ENCODE measurements around the gene PDE5A.

Gene PDE5A

DNA sequence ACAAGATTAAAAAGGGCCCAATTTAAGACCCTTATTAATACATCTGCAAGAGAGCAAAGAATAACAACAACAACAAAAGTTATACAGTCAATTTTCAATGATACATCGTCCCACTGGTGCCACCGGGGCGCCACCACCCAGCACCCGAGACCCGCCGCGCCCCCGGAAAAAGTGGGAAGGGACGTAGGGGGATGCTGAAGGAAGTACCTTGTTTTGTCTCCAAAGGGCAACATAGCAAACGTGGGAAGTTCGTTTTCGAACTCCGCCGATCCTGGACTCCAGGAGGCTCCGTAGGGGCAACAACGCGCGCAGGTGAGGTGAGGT, 1.7 kb downstream of the PDE5A start:
- H3K36me3 ChIP-seq (replicated peaks; ENCODE audit: insufficient read depth, low read length) = no peaks in the 10 kb centered on the region
- H3K4me1 ChIP-seq (ENCODE audit: low read length) = peaks cover 12% of the 10 kb centered on the region; the same call in 1 of the 2 replicates
- peak overlapping the region; percentile 51; the same call in 1 of the 2 replicates for H3K9ac ChIP-seq (ENCODE audit: low read length)
- 0 out of 2 replicates have a peak, but pooled peaks cover 13% of the 10 kb centered on the region for H3F3A ChIP-seq (ENCODE audit: insufficient read depth, low read length)
- TF ChIP-seq EZH2phosphoT487 (IDR thresholded peaks at IDR 0.05; ENCODE audit: low read length) (no peak), EZH2 (optimal IDR thresholded peaks at IDR 0.05; ENCODE audit: low read depth, low read length) (no peak)
- TF ChIP-seq, protein P1, sequence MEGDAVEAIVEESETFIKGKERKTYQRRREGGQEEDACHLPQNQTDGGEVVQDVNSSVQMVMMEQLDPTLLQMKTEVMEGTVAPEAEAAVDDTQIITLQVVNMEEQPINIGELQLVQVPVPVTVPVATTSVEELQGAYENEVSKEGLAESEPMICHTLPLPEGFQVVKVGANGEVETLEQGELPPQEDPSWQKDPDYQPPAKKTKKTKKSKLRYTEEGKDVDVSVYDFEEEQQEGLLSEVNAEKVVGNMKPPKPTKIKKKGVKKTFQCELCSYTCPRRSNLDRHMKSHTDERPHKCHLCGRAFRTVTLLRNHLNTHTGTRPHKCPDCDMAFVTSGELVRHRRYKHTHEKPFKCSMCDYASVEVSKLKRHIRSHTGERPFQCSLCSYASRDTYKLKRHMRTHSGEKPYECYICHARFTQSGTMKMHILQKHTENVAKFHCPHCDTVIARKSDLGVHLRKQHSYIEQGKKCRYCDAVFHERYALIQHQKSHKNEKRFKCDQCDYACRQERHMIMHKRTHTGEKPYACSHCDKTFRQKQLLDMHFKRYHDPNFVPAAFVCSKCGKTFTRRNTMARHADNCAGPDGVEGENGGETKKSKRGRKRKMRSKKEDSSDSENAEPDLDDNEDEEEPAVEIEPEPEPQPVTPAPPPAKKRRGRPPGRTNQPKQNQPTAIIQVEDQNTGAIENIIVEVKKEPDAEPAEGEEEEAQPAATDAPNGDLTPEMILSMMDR (IDR thresholded peaks at IDR 0.05; ENCODE audit: low read length) = no peak
- peak overlapping the region; percentile 80 for H2AFZ ChIP-seq (ENCODE audit: low read length)
- H3K4me2 ChIP-seq (ENCODE audit: low read depth, low read length) = peak overlapping the region; percentile 82
- peaks cover 35% of the 10 kb centered on the region for H3K79me2 ChIP-seq (ENCODE audit: low read length)
- H3K9me3 ChIP-seq (replicated peaks; ENCODE audit: insufficient read depth, low read length) = no peaks in the 10 kb centered on the region
- H3K27ac ChIP-seq (ENCODE audit: low read length) = no peak overlapping the region
- no peaks in the 10 kb centered on the region for H3K27me3 ChIP-seq (replicated peaks; ENCODE audit: insufficient read depth, low read length)
- no peaks in the 10 kb centered on the region for H3K9me2 ChIP-seq (replicated peaks; ENCODE audit: insufficient read depth, low read length)
- no peaks in the 10 kb centered on the region for H4K20me1 ChIP-seq (ENCODE audit: insufficient read depth, low read length)
- no peak for DNase-seq
- peak overlapping the region; percentile 89 for H3K4me3 ChIP-seq (ENCODE audit: low read length)

DNA sequence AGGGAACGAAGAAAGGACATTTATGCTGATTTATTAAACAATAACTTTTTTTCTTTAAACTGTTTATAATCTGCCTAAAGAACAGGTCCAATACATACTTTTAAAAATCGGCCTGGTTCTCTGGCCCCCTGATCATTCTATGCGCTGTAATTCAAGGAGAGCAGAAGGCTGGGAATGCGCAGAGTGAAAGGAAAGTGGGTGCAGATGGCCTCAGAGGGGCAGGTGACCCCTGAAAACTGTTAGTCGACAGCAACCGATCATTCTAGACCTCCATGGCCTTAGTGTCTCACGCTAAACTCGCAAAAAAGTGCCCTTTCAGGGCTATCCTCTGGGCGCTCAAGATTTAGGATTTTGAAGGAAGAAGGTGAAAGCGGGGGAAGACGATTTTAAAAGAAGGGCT, 2.2 kb downstream of the PDE5A start:
- no peaks in the 10 kb centered on the region for H4K20me1 ChIP-seq (ENCODE audit: insufficient read depth, low read length)
- TF ChIP-seq EZH2phosphoT487 (IDR thresholded peaks at IDR 0.05; ENCODE audit: low read length) = no peak
- no peak for TF ChIP-seq EZH2 (optimal IDR thresholded peaks at IDR 0.05; ENCODE audit: low read depth, low read length)
- TF ChIP-seq, protein P1 (IDR thresholded peaks at IDR 0.05; ENCODE audit: low read length) = no peak
- no peak overlapping the region for H3K27ac ChIP-seq (ENCODE audit: low read length)
- H3K36me3 ChIP-seq (replicated peaks; ENCODE audit: insufficient read depth, low read length) = no peaks in the 10 kb centered on the region
- no peak overlapping the region for H2AFZ ChIP-seq (ENCODE audit: low read length)
- H3K9me2 ChIP-seq (replicated peaks; ENCODE audit: insufficient read depth, low read length) = no peaks in the 10 kb centered on the region
- no peaks in the 10 kb centered on the region for H3K9me3 ChIP-seq (replicated peaks; ENCODE audit: insufficient read depth, low read length)
- H3K27me3 ChIP-seq (replicated peaks; ENCODE audit: insufficient read depth, low read length) = no peaks in the 10 kb centered on the region
- no peak for DNase-seq
- peak overlapping the region; percentile 89 for H3K4me3 ChIP-seq (ENCODE audit: low read length)
- H3K9ac ChIP-seq (ENCODE audit: low read length) = no peak overlapping the region
- H3K4me1 ChIP-seq (ENCODE audit: low read length) = peaks cover 12% of the 10 kb centered on the region; the same call in 1 of the 2 replicates
- H3F3A ChIP-seq (ENCODE audit: insufficient read depth, low read length) = 0 out of 2 replicates have a peak, but pooled peaks cover 13% of the 10 kb centered on the region
- peaks cover 35% of the 10 kb centered on the region for H3K79me2 ChIP-seq (ENCODE audit: low read length)
- H3K4me2 ChIP-seq (ENCODE audit: low read depth, low read length) = peak overlapping the region; percentile 82

DNA sequence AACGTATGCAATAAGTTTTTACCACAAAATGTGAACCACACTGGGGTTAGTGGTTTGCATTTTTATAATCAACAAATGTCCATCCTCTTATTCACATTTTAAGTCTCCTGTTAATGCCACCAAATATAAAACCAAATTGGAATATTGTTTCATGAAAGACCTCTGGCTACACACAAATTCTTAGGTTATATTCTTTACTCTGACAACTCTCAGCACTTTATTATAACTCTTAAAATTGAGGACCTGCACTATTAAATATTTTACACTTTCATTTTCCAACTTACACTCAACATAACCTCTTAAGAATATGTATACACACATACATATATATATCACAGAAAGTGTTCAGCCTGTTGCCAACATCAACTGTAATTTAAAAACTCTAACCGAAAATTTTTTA, 2.8 kb downstream of the PDE5A start:
- H3F3A ChIP-seq (ENCODE audit: insufficient read depth, low read length) = 0 out of 2 replicates have a peak, but pooled peaks cover 13% of the 10 kb centered on the region
- no peak overlapping the region for H3K4me2 ChIP-seq (ENCODE audit: low read depth, low read length)
- no peak overlapping the region for H2AFZ ChIP-seq (ENCODE audit: low read length)
- H3K9me2 ChIP-seq (replicated peaks; ENCODE audit: insufficient read depth, low read length) = no peaks in the 10 kb centered on the region
- peaks cover 12% of the 10 kb centered on the region; the same call in 1 of the 2 replicates for H3K4me1 ChIP-seq (ENCODE audit: low read length)
- no peaks in the 10 kb centered on the region for H3K27me3 ChIP-seq (replicated peaks; ENCODE audit: insufficient read depth, low read length)
- TF ChIP-seq, protein P1 (IDR thresholded peaks at IDR 0.05; ENCODE audit: low read length) = no peak
- no peak for TF ChIP-seq EZH2 (optimal IDR thresholded peaks at IDR 0.05; ENCODE audit: low read depth, low read length)
- TF ChIP-seq EZH2phosphoT487 (IDR thresholded peaks at IDR 0.05; ENCODE audit: low read length) = no peak
- H3K36me3 ChIP-seq (replicated peaks; ENCODE audit: insufficient read depth, low read length) = no peaks in the 10 kb centered on the region
- H3K9ac ChIP-seq (ENCODE audit: low read length) = no peak overlapping the region
- H4K20me1 ChIP-seq (ENCODE audit: insufficient read depth, low read length) = no peaks in the 10 kb centered on the region
- no peak for DNase-seq
- no peak overlapping the region for H3K4me3 ChIP-seq (ENCODE audit: low read length)
- H3K9me3 ChIP-seq (replicated peaks; ENCODE audit: insufficient read depth, low read length) = no peaks in the 10 kb centered on the region
- H3K79me2 ChIP-seq (ENCODE audit: low read length) = peaks cover 38% of the 10 kb centered on the region
- no peak overlapping the region for H3K27ac ChIP-seq (ENCODE audit: low read length)

All from MM.1S (cell line).